Right lobe of liver (tissue), 5 donors: Measurements from ENCODE around the gene HOXC4. TPM values are rescaled to one million over a fixed set of nuclear protein-coding genes. Genes with fewer than 3 reads are reported as not detected.

Source experiments
- microRNA counts: library from miRNA; unstranded; fragments of <30 nt; microRNA quantifications from one replicate; lab custom pipeline; 2016
- microRNA-seq, 2 donors: library from miRNA; unstranded; fragments of <30 nt; microRNA quantifications; one replicate each; pipeline ENCODE4, GENCODE V29; 2019 to 2020
- small RNA-seq, 2 experiments: library from RNA; depleted of rRNA; stranded (forward); fragments of <200 nt; gene quantifications; one replicate each; pipeline ENCODE3, GENCODE V24; 2016
- total RNA-seq, 6 experiments: library from RNA; depleted of rRNA in 2 of 6; stranded (reverse); fragments of >200 nt in 2 of 6; fragmentation: NEBNext Ultra II Directional in 3 of 6; extraction: Animal tissue kit (Norgen Biotek cat#: 25700) in 3 of 6; gene quantifications; one replicate each; pipeline versions ENCODE4 v1.1.0 to v1.2.4, GENCODE V29; 2016 to 2023
- donor health status: DM: no; HTN: no; CAD: no.
- donor health status: DM: no; HTN: no; CAD: no.
- donor health status: DM: no; HTN: yes; CAD: no.
- donor health status: DM: no; HTN: yes; CAD: no.

Gene HOXC4
- total RNA-seq, 6 experiments from 2014 or later: 0.13 TPM; not detected in 5

MicroRNA genes within 50 kb of the gene (microRNA counts, 767-probe panel; counts per million panel counts)
- microRNA hsa-miR-615-3p (lab: Ali Mortazavi, UCI) (237 counts per million), microRNA hsa-miR-615-5p (lab: Ali Mortazavi, UCI) (237 counts per million)

Small RNA genes within 50 kb of the gene (microRNA-seq; reads per million reads assigned to microRNA genes)
- gene MIR615: 0.29 to 1.9 reads per million in 2 donors

Small RNA genes within 50 kb of the gene (small RNA-seq; reads per million reads assigned to genes)
- gene HOXC5 (0 reads per million in 2 experiments), gene MIR615 (0 reads per million in 2 experiments), gene RF00019 (0 reads per million in 2 experiments)

Other genes with a start within 250 kb of the HOXC4 start
- gene HOXC13, start 115.0 kb upstream of the HOXC4 start, total RNA-seq: not detected
- not detected for gene HOXC12, start 98.9 kb upstream of the HOXC4 start, total RNA-seq
- not detected for gene HOXC11, start 80.7 kb upstream of the HOXC4 start, total RNA-seq
- not detected for gene HOTAIR, start 78.9 kb upstream of the HOXC4 start, total RNA-seq
- gene HOXC10, start 68.7 kb upstream of the HOXC4 start, total RNA-seq: not detected
- not detected for gene HOXC9, start 53.7 kb upstream of the HOXC4 start, total RNA-seq
- not detected for gene HOXC8, start 44.9 kb upstream of the HOXC4 start, total RNA-seq
- gene HOXC6, start 25.4 kb upstream of the HOXC4 start, total RNA-seq: not detected
- not detected for gene HOXC5, start 20.8 kb upstream of the HOXC4 start, total RNA-seq
- gene SMUG1, start 135.2 kb downstream of the HOXC4 start, total RNA-seq: 10 to 100 TPM; 14.1 to 25.5 (median 22.4) TPM
- gene CBX5, start 226.3 kb downstream of the HOXC4 start, total RNA-seq: 10 to 100 TPM; 14.4 to 23.7 (median 20.1) TPM
- 100 to 1,000 TPM in 5 of 6 experiments, 10 to 100 TPM in 1; 87.3 to 211 (median 161) TPM for gene HNRNPA1, start 226.9 kb downstream of the HOXC4 start, total RNA-seq
- 1 to 10 TPM in 3 of 6 experiments, under 1 TPM in 3; 0.46 to 2.8 (median 0.99) TPM for gene NFE2, start 247.2 kb downstream of the HOXC4 start, total RNA-seq